GM12891 (cell line): ENCODE measurements around the gene ME3.

Experiments used
- PAX5 ChIP-seq: IDR thresholded peaks from 2 replicates; pipeline ENCODE4 v1.6.1; 2011; ENCODE audit warnings: low read length, moderate library complexity, mild to moderate bottlenecking; ENCODE audit not compliant: insufficient read depth, severe bottlenecking
- POLR2A ChIP-seq: IDR thresholded peaks from 2 replicates; pipeline ENCODE4 v1.6.1; 2011; ENCODE audit warnings: low read depth, low read length, control low read depth
- POLR2AphosphoS5 ChIP-seq: IDR thresholded peaks from 2 replicates; pipeline ENCODE4 v1.6.1; 2011; ENCODE audit warnings: low read depth, low read length, control low read depth
- POU2F2 ChIP-seq: IDR thresholded peaks from 2 replicates; pipeline ENCODE4 v1.6.1; 2011; ENCODE audit warnings: low read depth, mild to moderate bottlenecking, control low read depth, low read length, moderate library complexity
- SPI1 ChIP-seq: IDR thresholded peaks from 2 replicates; pipeline ENCODE4 v1.6.1; 2011; ENCODE audit warnings: low read depth, low read length, control low read depth
- TAF1 ChIP-seq: IDR thresholded peaks from 2 replicates; pipeline ENCODE4 v1.6.1; 2011; ENCODE audit warnings: low read depth, low read length, control low read depth

DNA sequence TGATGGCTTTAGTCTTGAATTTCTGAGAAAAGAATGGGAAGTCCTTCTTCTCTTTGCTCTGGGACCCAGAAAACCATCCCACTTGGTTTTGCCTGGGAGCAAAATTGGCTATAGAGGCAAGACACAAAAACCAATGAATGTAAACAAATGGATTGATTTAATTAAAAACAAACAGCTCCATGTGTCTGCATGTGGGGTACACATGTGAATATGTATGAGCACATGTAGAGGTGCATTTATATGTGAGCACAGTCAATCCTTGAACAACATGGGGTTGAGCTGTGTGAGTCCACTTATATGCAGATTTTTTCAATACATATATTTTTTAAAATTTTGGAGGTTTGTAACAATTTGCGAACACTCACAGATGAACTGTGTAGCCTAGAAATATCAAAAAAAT, 210.5 kb downstream of the ME3 start:
- no peak for TF ChIP-seq POLR2AphosphoS5
- no peak for TF ChIP-seq TAF1
- TF ChIP-seq POLR2A: no peak
- no peak for TF ChIP-seq SPI1
- no peak for TF ChIP-seq POU2F2
- TF ChIP-seq PAX5: no peak
